LNCAP (cell line): ENCODE results near the gene SUPT3H.

Experiments
- CTCF ChIP-seq: fragments of 450-650 bp; IDR thresholded peaks from 2 replicates; pipeline ENCODE4 v1.5.1; 2017; ENCODE audit warnings: mild to moderate bottlenecking

The SUPT3H gene

GRCh38 chr6:44925100-44925739 lies 452.5 kb downstream of the SUPT3H start:
- no peak for TF ChIP-seq CTCF

DNA sequence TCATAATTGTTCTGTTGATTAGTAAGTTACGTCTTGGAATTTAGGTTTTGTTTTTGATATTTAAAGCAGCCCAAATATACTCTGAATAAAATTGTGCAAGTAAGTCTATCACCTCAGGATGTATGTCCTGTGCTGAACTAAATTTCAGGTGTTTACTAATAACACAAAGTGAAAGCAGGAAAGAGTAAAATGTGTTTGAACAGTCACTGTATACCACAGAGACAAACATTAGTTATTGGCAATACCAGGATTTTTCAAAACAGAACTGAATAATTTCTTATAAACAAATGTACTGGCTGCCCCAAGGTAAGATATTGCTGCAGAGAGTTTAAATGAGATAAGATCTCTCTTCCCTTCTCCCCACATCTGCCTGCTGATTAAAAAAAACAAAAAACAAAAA lies 454.3 kb downstream of the SUPT3H start:
- no peak for TF ChIP-seq CTCF

DNA sequence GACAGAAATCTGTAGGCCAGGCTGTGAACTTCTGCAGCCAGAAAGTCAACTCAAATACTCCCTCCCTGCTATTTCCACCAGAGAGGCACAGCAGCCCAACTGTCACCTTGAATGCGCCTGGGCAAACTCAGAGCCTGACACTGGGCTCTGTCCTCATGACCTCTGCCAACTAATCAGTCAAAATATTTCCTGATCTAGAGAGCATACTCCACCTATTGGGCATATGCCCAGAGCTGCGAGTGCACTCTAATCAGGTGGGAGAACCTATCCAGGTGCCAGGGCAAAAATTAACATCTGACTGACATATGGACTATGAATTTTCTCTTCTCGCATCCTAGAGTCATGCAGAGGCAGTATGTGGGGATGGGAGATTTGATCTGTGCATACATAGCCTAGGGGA lies 455.9 kb downstream of the SUPT3H start:
- no peak for TF ChIP-seq CTCF

DNA sequence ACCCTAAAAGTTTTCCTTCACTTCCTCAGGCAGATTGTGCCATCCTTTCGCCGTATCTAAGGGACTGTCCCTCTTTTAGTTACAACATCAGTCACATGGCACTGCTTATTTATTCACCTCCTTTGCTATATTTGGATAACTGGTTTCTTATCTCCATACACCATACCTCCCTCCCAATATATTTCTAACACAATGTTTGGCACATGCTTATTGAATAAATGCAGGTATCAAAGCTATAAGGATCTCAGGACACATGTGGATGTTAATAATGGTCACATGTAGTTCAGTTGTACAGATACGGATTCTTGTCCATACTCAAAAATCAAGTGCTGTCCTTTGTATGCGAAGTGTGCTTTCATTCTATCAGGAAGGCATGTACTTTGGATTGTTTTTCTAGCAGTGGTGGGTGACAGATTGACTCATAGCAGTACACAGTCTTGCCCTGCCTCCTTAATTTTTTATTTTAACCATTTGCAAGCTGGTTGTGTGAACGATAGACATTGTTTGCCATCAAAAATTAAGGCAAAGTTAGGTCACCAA lies 456.7 kb downstream of the SUPT3H start:
- TF ChIP-seq CTCF = no peak

DNA sequence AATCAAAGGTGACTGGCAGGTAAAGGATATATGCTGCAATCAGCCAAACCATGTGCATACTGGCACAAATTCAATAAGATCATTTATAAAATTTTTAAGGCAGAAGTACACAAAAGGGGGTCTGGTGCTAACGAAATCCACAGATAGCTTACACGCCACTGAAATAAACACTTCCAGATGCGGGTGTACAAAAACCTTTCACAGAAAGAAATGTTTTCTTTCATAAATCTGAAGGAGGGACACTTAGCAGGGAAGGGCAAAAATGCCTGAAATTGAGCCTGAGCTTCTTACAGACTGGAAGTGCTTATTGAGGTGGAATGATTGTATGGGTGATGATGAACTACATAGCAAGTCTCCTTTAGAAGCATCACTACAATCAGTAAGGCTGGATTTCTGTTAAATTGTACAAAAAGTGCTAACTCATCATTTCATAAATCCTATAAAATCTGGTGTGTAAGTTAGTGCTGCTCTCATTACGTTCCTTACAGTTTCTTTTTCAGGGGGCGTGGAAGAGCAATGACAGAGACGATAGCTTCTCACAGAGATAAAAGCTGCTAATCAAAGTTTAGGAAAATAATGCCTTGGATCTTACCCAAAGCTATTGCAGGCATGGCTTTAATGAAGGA lies 458.9 kb downstream of the SUPT3H start:
- TF ChIP-seq CTCF = no peak

DNA sequence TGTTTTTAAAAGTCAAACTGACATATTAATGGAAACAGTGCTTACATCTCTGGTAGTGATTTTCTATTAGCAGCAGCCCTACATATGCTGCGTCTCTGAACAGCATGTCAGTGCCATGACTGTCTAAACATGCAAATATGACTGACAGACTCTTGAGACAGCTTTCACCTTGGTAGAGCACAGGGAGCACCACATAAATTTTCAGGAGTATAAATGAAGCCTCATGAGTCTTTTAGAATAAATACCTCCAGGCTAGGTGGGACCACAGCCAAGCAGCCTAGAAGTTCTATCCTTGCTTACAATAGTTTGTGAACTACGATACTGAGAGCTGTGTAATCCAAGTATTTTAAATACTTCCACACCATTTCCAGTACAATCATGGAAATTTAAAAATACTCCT lies 460.3 kb downstream of the SUPT3H start:
- TF ChIP-seq CTCF = no peak

GRCh38 chr6:44915111-44915510 lies 462.6 kb downstream of the SUPT3H start:
- TF ChIP-seq CTCF = no peak
